ENCODE data around the gene FAM13A. TPM values are rescaled to one million over a fixed set of nuclear protein-coding genes. Genes with fewer than 3 reads are reported as not detected.
"Not testable (repeated sequence)": the region's sequence is repeated elsewhere in the genome, so short reads cannot be mapped to it uniquely, and the experiment has no call there.

Gene FAM13A
- total RNA-seq, 2 experiments from 2014 or later, result 5.0 to 5.1 TPM

DNA sequence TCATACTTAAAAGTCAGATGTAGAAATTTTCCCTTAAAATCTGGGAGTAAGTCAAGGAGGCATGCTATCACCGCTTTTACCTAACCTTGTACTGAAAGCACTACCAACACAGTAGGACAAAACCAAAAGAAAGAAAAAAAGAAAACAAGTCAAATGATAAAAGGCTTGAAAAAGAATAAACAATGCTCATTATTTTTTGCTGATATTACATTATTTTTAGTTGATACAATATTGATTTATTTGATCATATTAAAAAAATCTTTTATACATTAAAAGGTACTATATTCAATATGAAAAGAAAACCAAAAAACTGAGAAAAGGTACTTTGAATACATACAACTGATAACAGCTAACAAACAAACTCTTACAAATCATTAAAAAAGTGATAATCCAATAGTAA, 164.3 kb downstream of the FAM13A start:
- no peaks in the 10 kb centered on the region for H3K4me1 Mint-ChIP-seq
- POLR2A ChIA-PET, result no interaction called here
- no peaks in the 10 kb centered on the region for H3K27me3 Mint-ChIP-seq
- H3K9me3 Mint-ChIP-seq (ENCODE audit: low read depth), result no peaks in the 10 kb centered on the region
- H3K27ac Mint-ChIP-seq, result no peak overlapping the region
- intact Hi-C loops (cut with DNase I, micrococcal nuclease), result no loop called here
- no peaks in the 10 kb centered on the region for H3K36me3 Mint-ChIP-seq (ENCODE audit: low read depth)
- H3K4me3 Mint-ChIP-seq, result no peak overlapping the region
- DNase-seq (no peak), ATAC-seq (no peak)
- CTCF ChIA-PET, result no interaction called here

DNA sequence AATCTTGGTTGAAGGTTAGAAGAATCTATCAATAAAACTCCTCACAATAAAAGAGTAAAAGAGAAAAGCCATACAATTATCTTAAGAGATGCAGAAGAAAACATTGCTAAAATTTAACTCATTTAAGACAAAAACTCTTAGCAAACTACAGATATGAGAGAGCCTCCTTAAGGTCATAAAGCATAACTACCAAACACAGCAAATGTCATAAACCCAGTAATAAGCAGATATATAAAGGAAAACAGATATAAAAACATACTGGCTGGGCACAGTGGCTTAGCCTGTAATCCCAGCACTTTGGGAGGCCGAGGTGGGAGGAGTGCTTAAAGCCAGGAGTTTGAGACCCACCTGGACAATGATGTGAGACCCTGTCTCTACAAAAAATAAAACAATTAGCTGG, 165.3 kb downstream of the FAM13A start:
- POLR2A ChIA-PET, result no interaction called here
- H3K27me3 Mint-ChIP-seq, result no peaks in the 10 kb centered on the region
- no peak for DNase-seq
- CTCF ChIA-PET, result interaction anchor here (0.6 kb wide), 1 partner anchor 68 kb away, joined by 3 read pairs; no protein-coding TSS in a partner anchor
- intact Hi-C loops (cut with DNase I, micrococcal nuclease), result no loop called here
- H3K27ac Mint-ChIP-seq, result no peak overlapping the region
- H3K36me3 Mint-ChIP-seq (ENCODE audit: low read depth), result no peaks in the 10 kb centered on the region
- no peak for ATAC-seq
- H3K9me3 Mint-ChIP-seq (ENCODE audit: low read depth), result no peaks in the 10 kb centered on the region
- H3K4me3 Mint-ChIP-seq, result no peak overlapping the region
- H3K4me1 Mint-ChIP-seq, result no peaks in the 10 kb centered on the region

GRCh38 chr4:88887409-88887808, 169.6 kb downstream of the FAM13A start:
- intact Hi-C loops (cut with DNase I, micrococcal nuclease); H3K27ac Mint-ChIP-seq; H3K4me3 Mint-ChIP-seq; POLR2A ChIA-PET; DNase-seq; ATAC-seq; H3K27me3 Mint-ChIP-seq; H3K36me3 Mint-ChIP-seq (ENCODE audit: low read depth); H3K9me3 Mint-ChIP-seq (ENCODE audit: low read depth); H3K4me1 Mint-ChIP-seq: not testable (repeated sequence)
- CTCF ChIA-PET, result interaction anchor here (1.1 kb wide), 1 partner anchor 8 kb away, joined by 4 read pairs; no protein-coding TSS in a partner anchor

GRCh38 chr4:88881227-88881569, 175.8 kb downstream of the FAM13A start:
- DNase-seq, result no peak
- H3K27me3 Mint-ChIP-seq, result no peaks in the 10 kb centered on the region
- no peak overlapping the region for H3K4me3 Mint-ChIP-seq
- ChIA-PET POLR2A (no interaction called here), CTCF (interaction anchor here (0.7 kb wide), 1 partner anchor 168 kb away, joined by 3 read pairs; no protein-coding TSS in a partner anchor)
- no peak for ATAC-seq
- intact Hi-C loops (cut with DNase I, micrococcal nuclease), result no loop called here
- no peaks in the 10 kb centered on the region for H3K36me3 Mint-ChIP-seq (ENCODE audit: low read depth)
- no peaks in the 10 kb centered on the region for H3K9me3 Mint-ChIP-seq (ENCODE audit: low read depth)
- no peak overlapping the region for H3K27ac Mint-ChIP-seq
- H3K4me1 Mint-ChIP-seq, result peaks cover 3% of the 10 kb centered on the region

DNA sequence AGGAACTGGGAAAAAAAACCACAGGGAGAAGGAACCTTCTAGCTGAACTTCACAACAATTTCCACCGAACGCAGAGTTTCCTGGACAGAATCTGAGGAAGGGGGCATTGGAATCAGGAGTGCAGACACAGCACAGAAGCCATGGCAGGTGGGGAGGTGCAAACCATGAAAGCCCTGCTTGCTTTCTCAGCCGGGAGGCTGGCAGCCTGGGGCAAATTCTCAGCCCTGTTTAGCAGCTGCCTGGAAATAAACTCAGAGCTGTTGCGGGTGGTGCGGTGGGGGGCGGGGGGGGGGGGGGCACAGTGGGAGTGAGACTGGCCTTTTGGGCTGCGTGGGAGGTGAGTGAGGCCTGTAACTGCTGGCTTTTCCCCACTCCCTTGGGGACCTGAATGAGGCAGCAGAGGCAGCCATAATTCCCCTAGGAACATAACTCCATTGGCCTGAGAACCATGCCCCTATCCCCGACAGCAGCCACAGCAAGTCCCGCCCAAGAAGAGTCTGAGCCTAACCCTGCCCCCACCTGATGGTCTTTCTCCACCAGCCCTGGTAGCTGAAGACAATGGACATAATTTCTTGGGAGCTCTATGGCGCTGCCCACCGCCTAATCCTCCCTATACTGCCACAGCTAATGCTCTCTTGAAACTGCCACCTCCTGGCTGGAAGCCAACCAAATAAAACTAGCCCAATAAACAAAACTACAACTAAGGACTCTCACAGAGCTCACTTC, 176.3 kb downstream of the FAM13A start:
- H3K4me3 Mint-ChIP-seq, result no peak overlapping the region
- H3K4me1 Mint-ChIP-seq, result peaks cover 3% of the 10 kb centered on the region
- POLR2A ChIA-PET, result interaction anchor here (0.7 kb wide), 1 partner anchor 1715 kb away, joined by 4 read pairs; no protein-coding TSS in a partner anchor
- ATAC-seq, result no peak
- no peaks in the 10 kb centered on the region for H3K27me3 Mint-ChIP-seq
- CTCF ChIA-PET, result interaction anchor here (0.7 kb wide), 1 partner anchor 167 kb away, joined by 3 read pairs; no protein-coding TSS in a partner anchor
- intact Hi-C loops (cut with DNase I, micrococcal nuclease), result no loop called here
- H3K9me3 Mint-ChIP-seq (ENCODE audit: low read depth), result no peaks in the 10 kb centered on the region
- no peaks in the 10 kb centered on the region for H3K36me3 Mint-ChIP-seq (ENCODE audit: low read depth)
- no peak overlapping the region for H3K27ac Mint-ChIP-seq
- no peak for DNase-seq

GRCh38 chr4:88879991-88880390, 177.0 kb downstream of the FAM13A start:
- no peaks in the 10 kb centered on the region for H3K27me3 Mint-ChIP-seq
- CTCF ChIA-PET, result interaction anchor here (1.5 kb wide), 1 partner anchor 7 kb away, joined by 4 read pairs; no protein-coding TSS in a partner anchor
- H3K27ac Mint-ChIP-seq, result no peak overlapping the region

DNA sequence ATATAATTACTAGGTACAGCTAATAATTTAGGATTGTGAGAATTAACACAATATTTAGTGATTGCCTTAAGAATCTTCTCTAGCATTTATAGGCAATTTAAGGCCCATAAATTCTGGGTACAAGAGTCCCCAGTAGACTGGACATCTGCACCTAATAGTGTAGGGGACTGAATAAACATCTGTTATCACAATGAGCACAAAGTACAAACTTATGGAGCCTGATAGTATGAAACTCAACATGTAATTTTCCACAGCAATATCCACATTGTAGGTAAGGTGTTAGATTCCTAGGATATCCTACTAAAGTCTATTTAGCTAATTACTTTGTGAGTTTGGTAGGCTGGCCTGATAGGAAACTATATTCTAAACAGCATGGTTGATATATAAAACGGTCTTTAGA, 178.3 kb downstream of the FAM13A start:
- Mint-ChIP-seq H3K27me3 (no peaks in the 10 kb centered on the region), H3K4me3 (no peak overlapping the region), H3K9me3 (ENCODE audit: low read depth) (peaks cover 3% of the 10 kb centered on the region), H3K27ac (no peak overlapping the region), H3K4me1 (peaks cover 3% of the 10 kb centered on the region), H3K36me3 (ENCODE audit: low read depth) (no peaks in the 10 kb centered on the region)
- ATAC-seq, result no peak
- intact Hi-C loops (cut with DNase I, micrococcal nuclease), result no loop called here
- DNase-seq, result no peak
- CTCF ChIA-PET, result interaction anchor here (1.0 to 1.5 kb wide), 2 partner anchors 9 to 19 kb away, joined by 3 to 4 read pairs; no protein-coding TSS in a partner anchor
- POLR2A ChIA-PET, result no interaction called here

More at GRCh38 chr4:88879991-88880390, 177.0 kb downstream of the FAM13A start:
- no peak for DNase-seq
- no peak overlapping the region for H3K4me3 Mint-ChIP-seq
- intact Hi-C loops (cut with DNase I, micrococcal nuclease), result no loop called here
- ATAC-seq, result no peak
- H3K36me3 Mint-ChIP-seq (ENCODE audit: low read depth), result no peaks in the 10 kb centered on the region
- POLR2A ChIA-PET, result interaction anchor here (0.7 kb wide), 1 partner anchor 1715 kb away, joined by 4 read pairs; no protein-coding TSS in a partner anchor
- H3K9me3 Mint-ChIP-seq (ENCODE audit: low read depth), result no peaks in the 10 kb centered on the region
- peaks cover 3% of the 10 kb centered on the region for H3K4me1 Mint-ChIP-seq

- Mint-ChIP-seq H3K4me1 (no peaks in the 10 kb centered on the region), H3K36me3 (ENCODE audit: low read depth) (no peaks in the 10 kb centered on the region), H3K9me3 (ENCODE audit: low read depth) (peaks cover 3% of the 10 kb centered on the region), H3K27me3 (no peaks in the 10 kb centered on the region), H3K4me3 (no peak overlapping the region), H3K27ac (no peak overlapping the region)
- ATAC-seq (no peak), DNase-seq (no peak)
- POLR2A ChIA-PET, result no interaction called here
- CTCF ChIA-PET, result interaction anchor here (0.6 to 2.1 kb wide), 2 partner anchors 153 to 256 kb away, joined by 4 to 5 read pairs; no protein-coding TSS in a partner anchor
- intact Hi-C loops (cut with DNase I, micrococcal nuclease), result no loop called here
These were observed 186.6 kb downstream of the FAM13A start for GRCh38 chr4:88870428-88870827.

GRCh38 chr4:88868510-88868909, 188.5 kb downstream of the FAM13A start:
- Mint-ChIP-seq H3K27ac (no peak overlapping the region), H3K27me3 (no peaks in the 10 kb centered on the region), H3K9me3 (ENCODE audit: low read depth) (no peaks in the 10 kb centered on the region), H3K4me3 (no peak overlapping the region), H3K36me3 (ENCODE audit: low read depth) (no peaks in the 10 kb centered on the region), H3K4me1 (no peaks in the 10 kb centered on the region)
- DNase-seq, result no peak
- ATAC-seq, result no peak
- CTCF ChIA-PET, result no interaction called here
- POLR2A ChIA-PET, result no interaction called here
- intact Hi-C loops (cut with DNase I, micrococcal nuclease), result no loop called here

DNA sequence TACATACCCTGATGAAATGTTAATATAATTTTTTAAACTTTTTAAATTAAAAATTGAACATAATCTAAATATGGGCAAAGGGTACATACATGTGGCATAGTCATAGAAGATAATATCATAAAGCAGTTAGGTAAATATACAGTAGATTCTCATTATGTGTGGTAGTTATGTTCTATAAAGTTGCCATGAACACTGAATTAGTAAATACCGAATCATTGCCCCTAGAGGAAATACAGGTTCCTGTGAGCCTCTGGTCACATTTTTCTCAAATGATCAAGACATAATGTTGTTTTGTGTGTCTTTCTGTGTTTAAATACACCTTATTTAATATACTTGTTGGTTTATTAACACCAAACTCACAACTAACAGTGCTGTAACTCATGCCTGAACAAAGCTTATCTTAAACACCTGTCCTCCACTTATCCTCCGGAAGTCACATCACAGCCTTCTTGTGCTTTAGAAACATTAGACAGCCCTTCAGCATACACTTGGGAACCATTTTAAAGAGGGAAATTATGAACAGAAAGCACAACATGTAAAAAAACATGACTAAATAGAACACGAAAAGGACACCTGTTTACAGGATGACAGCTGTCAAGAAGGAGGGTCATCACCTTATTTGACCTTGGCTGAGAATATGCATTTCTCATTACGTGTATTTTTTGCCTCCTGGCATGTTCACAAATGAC, 190.0 kb downstream of the FAM13A start:
- CTCF ChIA-PET, result no interaction called here
- H3K9me3 Mint-ChIP-seq (ENCODE audit: low read depth), result no peaks in the 10 kb centered on the region
- no peak for DNase-seq
- no peak overlapping the region for H3K4me3 Mint-ChIP-seq
- H3K27ac Mint-ChIP-seq, result no peak overlapping the region
- ATAC-seq, result no peak
- intact Hi-C loops (cut with DNase I, micrococcal nuclease), result no loop called here
- POLR2A ChIA-PET, result no interaction called here
- no peaks in the 10 kb centered on the region for H3K36me3 Mint-ChIP-seq (ENCODE audit: low read depth)
- no peaks in the 10 kb centered on the region for H3K27me3 Mint-ChIP-seq
- no peaks in the 10 kb centered on the region for H3K4me1 Mint-ChIP-seq

DNA sequence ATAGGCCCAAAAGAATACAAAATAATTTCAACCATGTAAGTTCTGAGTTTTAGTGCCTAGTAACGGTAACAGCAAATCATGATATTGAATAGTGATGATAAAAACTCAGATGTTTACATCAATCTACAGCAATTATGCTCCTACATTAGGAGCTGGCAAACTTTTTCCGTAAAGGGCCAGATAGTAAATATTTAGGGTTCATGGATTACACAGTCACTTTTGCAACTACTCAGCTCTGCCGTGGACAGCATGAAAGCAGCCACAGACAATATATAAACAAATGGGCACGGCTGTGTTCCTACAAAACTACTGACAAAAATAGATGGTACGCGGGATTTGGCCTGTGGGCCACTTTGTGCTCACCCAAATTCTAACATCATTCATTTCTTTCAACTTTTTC, 191.5 kb downstream of the FAM13A start:
- DNase-seq, result no peak
- no peaks in the 10 kb centered on the region for H3K36me3 Mint-ChIP-seq (ENCODE audit: low read depth)
- intact Hi-C loops (cut with DNase I, micrococcal nuclease), result no loop called here
- CTCF ChIA-PET, result interaction anchor here (0.5 to 1.3 kb wide), 2 partner anchors 9 to 47 kb away, joined by 3 read pairs; no protein-coding TSS in a partner anchor
- H3K27ac Mint-ChIP-seq, result no peak overlapping the region
- H3K9me3 Mint-ChIP-seq (ENCODE audit: low read depth), result no peaks in the 10 kb centered on the region
- H3K4me3 Mint-ChIP-seq, result no peak overlapping the region
- no peak for ATAC-seq
- no peaks in the 10 kb centered on the region for H3K27me3 Mint-ChIP-seq
- H3K4me1 Mint-ChIP-seq, result no peaks in the 10 kb centered on the region
- POLR2A ChIA-PET, result no interaction called here

DNA sequence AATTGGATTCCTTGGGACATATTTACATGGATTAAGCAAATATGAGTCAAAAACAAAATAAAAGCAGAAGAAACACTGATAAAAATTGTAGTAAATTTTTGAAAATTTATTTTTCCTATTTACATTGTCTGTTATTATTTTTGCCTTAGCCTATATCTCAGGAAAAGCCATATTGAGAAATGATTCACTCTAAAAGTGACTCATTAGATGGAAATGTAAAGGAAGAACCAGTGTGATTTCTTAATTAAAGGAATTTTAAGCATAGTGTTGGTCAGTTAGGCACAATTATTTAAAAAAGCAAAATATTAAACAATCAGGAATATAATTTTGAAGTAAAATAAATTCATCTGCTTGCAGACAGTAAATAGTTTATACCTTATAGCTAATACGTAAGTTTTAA, 191.9 kb downstream of the FAM13A start:
- POLR2A ChIA-PET, result no interaction called here
- H3K27me3 Mint-ChIP-seq, result no peaks in the 10 kb centered on the region
- H3K9me3 Mint-ChIP-seq (ENCODE audit: low read depth), result no peaks in the 10 kb centered on the region
- intact Hi-C loops (cut with DNase I, micrococcal nuclease), result no loop called here
- H3K4me3 Mint-ChIP-seq, result no peak overlapping the region
- no peaks in the 10 kb centered on the region for H3K36me3 Mint-ChIP-seq (ENCODE audit: low read depth)
- DNase-seq (no peak), ATAC-seq (no peak)
- no peak overlapping the region for H3K27ac Mint-ChIP-seq
- CTCF ChIA-PET, result interaction anchor here (0.5 to 1.3 kb wide), 2 partner anchors 9 to 46 kb away, joined by 3 read pairs; no protein-coding TSS in a partner anchor
- H3K4me1 Mint-ChIP-seq, result no peaks in the 10 kb centered on the region

Measured in activated CD4-positive, alpha-beta T cell treated with anti-CD3 and anti-CD28 coated beads for 36 hours (primary cell).